Retinal pigment epithelial cell (primary cell): ENCODE measurements around the gene TEX51.

Experiments
- DNase-seq: peaks from one replicate; pipeline ENCODE4 v3.0.0-alpha.2; 2010; ENCODE audit warnings: low read depth
- H3K4me3 ChIP-seq: 2 replicates; pipeline ENCODE4 v1.5.1; 2011; ENCODE audit warnings: mild to moderate bottlenecking, low read length, control low read depth, moderate library complexity
- CTCF ChIP-seq: conservative IDR thresholded peaks from 2 replicates; pipeline ENCODE4 v1.5.1; 2011; ENCODE audit warnings: low read depth, low read length, control low read depth, inconsistent platforms

The TEX51 gene

GRCh38 chr2:126898636-126899035 lies at the start of gene TEX51:
TSS of gene TEX51 (plus strand) at chr2:126898890. CDS start at chr2:126898919, 29 bp downstream.
- no peak for TF ChIP-seq CTCF
- no peak within 1 kb of the TSS for H3K4me3 ChIP-seq
- DNase-seq: no peak

- no peak for DNase-seq
- H3K4me3 ChIP-seq: no peak overlapping the region
- no peak for TF ChIP-seq CTCF
Measured at GRCh38 chr2:126849054-126849453, 49.6 kb upstream of the TEX51 start.

- no peak overlapping the region for H3K4me3 ChIP-seq
- no peak for DNase-seq
- no peak for TF ChIP-seq CTCF
Measured at GRCh38 chr2:126849486-126849885, 49.2 kb upstream of the TEX51 start.

DNA sequence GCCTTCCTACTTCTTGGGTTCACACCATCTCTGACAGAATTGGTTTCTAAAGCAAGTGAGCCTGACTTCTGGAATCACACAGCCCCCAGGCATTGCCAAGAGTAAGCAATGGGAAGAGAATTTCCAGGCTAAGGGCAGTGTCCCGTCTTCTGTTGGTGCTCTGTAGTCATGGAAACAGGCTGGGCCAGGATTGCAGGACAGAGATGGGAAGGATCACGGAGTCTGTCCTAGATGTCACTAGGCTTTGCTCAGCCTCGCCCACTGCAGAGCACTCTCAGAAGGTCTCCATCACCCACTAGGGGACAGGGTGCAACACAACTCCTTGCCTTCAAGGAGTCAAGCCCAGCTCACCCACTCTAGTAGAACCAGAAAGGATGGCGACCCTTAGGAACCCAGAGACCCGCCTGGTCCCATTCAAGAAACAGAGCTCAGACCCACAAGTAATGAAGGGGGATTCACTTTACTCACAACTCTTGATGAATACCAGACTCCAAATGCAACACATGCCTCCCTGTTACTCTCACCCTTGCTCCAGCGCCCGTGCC lies 48.6 kb upstream of the TEX51 start:
- no peak for DNase-seq
- H3K4me3 ChIP-seq: no peak overlapping the region
- no peak for TF ChIP-seq CTCF

DNA sequence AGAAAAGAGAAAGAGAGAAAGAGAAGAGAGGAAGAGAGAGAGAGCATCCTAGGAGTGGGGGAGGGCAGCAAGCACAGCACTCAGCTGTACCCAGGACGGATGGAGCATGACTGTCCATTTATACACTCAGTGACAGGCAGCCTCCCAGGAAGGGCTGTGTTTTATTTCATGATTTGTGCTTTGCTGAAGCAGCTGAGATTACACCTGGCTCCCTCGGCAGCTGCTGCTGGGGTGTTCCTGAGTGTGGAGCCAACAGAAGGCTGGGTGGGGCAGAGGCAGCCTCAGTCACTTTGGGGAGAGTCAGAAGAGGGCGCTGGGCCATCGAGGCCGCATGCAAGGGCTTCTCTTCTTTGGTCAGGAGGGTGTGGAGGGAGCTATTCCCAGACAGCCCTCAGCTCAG lies 47.8 kb upstream of the TEX51 start:
- no peak overlapping the region for H3K4me3 ChIP-seq
- DNase-seq: no peak
- no peak for TF ChIP-seq CTCF

DNA sequence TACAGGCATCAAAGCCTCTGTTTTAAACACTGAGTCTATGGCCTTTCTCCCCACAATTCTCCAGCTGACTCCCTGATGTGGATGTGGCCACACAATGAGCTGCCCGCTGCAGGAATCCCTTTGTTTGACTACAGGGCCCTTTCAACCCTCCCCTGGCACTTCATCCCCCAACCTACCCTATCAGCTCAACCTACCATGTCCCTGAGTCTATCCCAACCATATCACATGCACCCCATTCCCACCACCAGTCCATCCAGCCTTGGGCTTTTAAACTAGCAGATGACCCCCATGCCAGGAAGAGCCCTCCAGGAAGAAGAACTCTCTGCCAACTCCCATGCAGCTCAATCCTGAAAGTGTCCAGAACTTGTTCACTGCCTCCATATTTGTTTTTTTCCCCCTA lies 46.9 kb upstream of the TEX51 start:
- no peak for DNase-seq
- TF ChIP-seq CTCF: no peak
- no peak overlapping the region for H3K4me3 ChIP-seq

GRCh38 chr2:126852361-126852760 lies 46.3 kb upstream of the TEX51 start:
- TF ChIP-seq CTCF: no peak
- H3K4me3 ChIP-seq: no peak overlapping the region
- no peak for DNase-seq
